SK-N-SH treated with all-trans-retinoic acid at 6 μM for 48 hours (cell line): ENCODE results near the gene DCXR.

Source experiments
- ATAC-seq: fragments of 200-7000 bp; cut with Tn5 transposase; 3 replicates; pipeline ENCODE4 v1.9.1; 2020; ENCODE audit warnings: mild to moderate bottlenecking, moderate library complexity
- ARNTL ChIP-seq: fragments of 450-650 bp; formaldehyde crosslinking; IDR thresholded peaks from 2 replicates; pipeline ENCODE4 v1.5.0; 2020; ENCODE audit warnings: low read depth, mild to moderate bottlenecking, moderate library complexity, borderline replicate concordance
- BACH2 ChIP-seq: fragments of 250-450 bp; sonication (Bioruptor Pico); IDR thresholded peaks from 2 replicates; pipeline ENCODE4 v1.9.0; 2021; ENCODE audit warnings: mild to moderate bottlenecking, borderline replicate concordance
- CSDC2 ChIP-seq: fragments of 250-450 bp; sonication (Bioruptor Pico); IDR thresholded peaks from 2 replicates; pipeline ENCODE4 v1.5.0; 2020; ENCODE audit warnings: mild to moderate bottlenecking, moderate library complexity
- CSRNP3 ChIP-seq: fragments of 250-450 bp; sonication (Bioruptor Pico); IDR thresholded peaks from 2 replicates; pipeline ENCODE4 v1.5.1; 2021; ENCODE audit warnings: mild to moderate bottlenecking, moderate library complexity
- GLIS3 ChIP-seq: fragments of 250-450 bp; sonication (Bioruptor Pico); IDR thresholded peaks from 2 replicates; pipeline ENCODE4 v1.5.0; 2020; ENCODE audit warnings: mild to moderate bottlenecking, moderate library complexity
- ISL1 ChIP-seq: fragments of 250-450 bp; sonication (Bioruptor Pico); IDR thresholded peaks from 2 replicates; pipeline ENCODE4 v2.1.2; 2022; ENCODE audit warnings: mild to moderate bottlenecking, moderate library complexity
- PATZ1 ChIP-seq: fragments of 250-450 bp; sonication (Bioruptor Pico); IDR thresholded peaks from 2 replicates; pipeline ENCODE4 v1.8.0; 2020; ENCODE audit warnings: mild to moderate bottlenecking, moderate library complexity, borderline replicate concordance
- PPARA ChIP-seq: fragments of 250-450 bp; sonication (Bioruptor Pico); IDR thresholded peaks from 2 replicates; pipeline ENCODE4 v1.5.0; 2020; ENCODE audit warnings: mild to moderate bottlenecking, borderline replicate concordance
- RARB ChIP-seq: fragments of 250-450 bp; sonication (Bioruptor Pico); IDR thresholded peaks from 2 replicates; pipeline ENCODE4 v1.8.0; 2021; ENCODE audit warnings: mild to moderate bottlenecking, moderate library complexity
- SNAI2 ChIP-seq: fragments of 250-450 bp; sonication (Bioruptor Pico); IDR thresholded peaks from 2 replicates; pipeline ENCODE4 v1.5.0; 2020; ENCODE audit warnings: mild to moderate bottlenecking, moderate library complexity
- TCF4 ChIP-seq: fragments of 250-450 bp; sonication (Bioruptor Pico); IDR thresholded peaks from 2 replicates; pipeline ENCODE4 v1.8.0; 2021; ENCODE audit warnings: mild to moderate bottlenecking, moderate library complexity, borderline replicate concordance
- TOX ChIP-seq: fragments of 250-450 bp; sonication (Bioruptor Pico); IDR thresholded peaks from 2 replicates; pipeline ENCODE4 v1.8.0; 2021; ENCODE audit warnings: mild to moderate bottlenecking, moderate library complexity, borderline replicate concordance
- TSHZ2 ChIP-seq: fragments of 250-450 bp; sonication (Bioruptor Pico); IDR thresholded peaks from 2 replicates; pipeline ENCODE4 v1.5.0; 2020; ENCODE audit warnings: mild to moderate bottlenecking, moderate library complexity
- ZC3H10 ChIP-seq: fragments of 250-450 bp; sonication (Bioruptor Pico); IDR thresholded peaks from 2 replicates; pipeline ENCODE4 v1.5.1; 2021; ENCODE audit warnings: mild to moderate bottlenecking, moderate library complexity
- ZFP3 ChIP-seq: fragments of 250-450 bp; sonication (Bioruptor Pico); IDR thresholded peaks from 2 replicates; pipeline ENCODE4 v1.5.0; 2020; ENCODE audit warnings: mild to moderate bottlenecking, moderate library complexity
- ZNF565 ChIP-seq: fragments of 450-650 bp; formaldehyde crosslinking; conservative IDR thresholded peaks from 2 replicates; pipeline ENCODE4 v1.5.0; 2020; ENCODE audit warnings: low read depth, mild to moderate bottlenecking, moderate library complexity
- ZNF70 ChIP-seq: fragments of 450-650 bp; formaldehyde crosslinking; IDR thresholded peaks from 2 replicates; pipeline ENCODE4 v1.5.0; 2020; ENCODE audit warnings: mild to moderate bottlenecking, moderate library complexity
- ZNF8 ChIP-seq: fragments of 450-650 bp; formaldehyde crosslinking; IDR thresholded peaks from 2 replicates; pipeline ENCODE4 v1.5.0; 2020; ENCODE audit warnings: mild to moderate bottlenecking, moderate library complexity

The DCXR gene

GRCh38 chr17:82055023-82055964, 17.8 kb upstream of the DCXR start:
- no peak for ATAC-seq
- TF ChIP-seq CSRNP3 = no peak
- no peak for TF ChIP-seq TSHZ2 (CRISPR knock-in tag)
- TF ChIP-seq ZNF8 (CRISPR knock-in tag) = no peak
- TF ChIP-seq ZNF70 = no peak
- no peak for TF ChIP-seq CSDC2 (CRISPR knock-in tag)
- TF ChIP-seq PATZ1 (CRISPR knock-in tag) = no peak
- TF ChIP-seq, all 23 proteins: peak for 0

- TF ChIP-seq TSHZ2 (CRISPR knock-in tag) (no peak), GLIS3 (CRISPR knock-in tag) (no peak), ISL1 (CRISPR knock-in tag) (no peak)
- no peak for ATAC-seq
Observed at GRCh38 chr17:82054351-82055022, 17.0 kb upstream of the DCXR start.

GRCh38 chr17:82053556-82054263, 16.2 kb upstream of the DCXR start:
- no peak for ATAC-seq
- TF ChIP-seq ARNTL (CRISPR knock-in tag) (no peak), TSHZ2 (CRISPR knock-in tag) (no peak), BACH2 (CRISPR knock-in tag) (no peak), ISL1 (CRISPR knock-in tag) (no peak), PATZ1 (CRISPR knock-in tag) (no peak), ZC3H10 (CRISPR knock-in tag) (no peak), ZNF565 (CRISPR knock-in tag) (no peak), TOX (CRISPR knock-in tag) (no peak), RARB (CRISPR knock-in tag) (no peak), PPARA (CRISPR knock-in tag) (no peak), SNAI2 (CRISPR knock-in tag) (no peak), CSRNP3 (no peak), TCF4 (no peak), ZFP3 (CRISPR knock-in tag) (no peak)
